HepG2 (cell line): ENCODE measurements around the gene CKB. TPM values are rescaled to one million over a fixed set of nuclear protein-coding genes. Genes with fewer than 3 reads are reported as not detected.
A peak's percentile ranks its signal among the peaks of the same experiment; 100 is the strongest.

Experiments
- AFF4 ChIP-seq: sonication (generic); formaldehyde crosslinking; IDR thresholded peaks from 2 replicates; pipeline ENCODE4 v1.4.0; 2020; ENCODE audit warnings: missing genetic modification reagents
- BRD4 ChIP-seq: sonication (generic); formaldehyde crosslinking; IDR thresholded peaks from 2 replicates; pipeline ENCODE4 v1.4.0; 2020; ENCODE audit warnings: missing genetic modification reagents
- HMGA1 ChIP-seq: sonication (generic); formaldehyde crosslinking; conservative IDR thresholded peaks from 2 replicates; pipeline ENCODE4 v1.4.0; 2020; ENCODE audit warnings: missing genetic modification reagents
- HNF4A ChIP-seq: sonication (generic); formaldehyde crosslinking; IDR thresholded peaks from 2 replicates; pipeline ENCODE4 v1.4.0; 2020; ENCODE audit warnings: missing genetic modification reagents
- IRF2 ChIP-seq: IDR thresholded peaks from 2 replicates; pipeline ENCODE4 v1.6.1; 2018; ENCODE audit warnings: missing genetic modification reagents, missing compliant biosample characterization
- ISX ChIP-seq: sonication (generic); formaldehyde crosslinking; conservative IDR thresholded peaks from 2 replicates; pipeline ENCODE4 v1.5.0; 2020; ENCODE audit warnings: missing genetic modification reagents
- KLF16 ChIP-seq, 2 experiments: sonication (generic) in 1 of 2; formaldehyde crosslinking in 1 of 2; IDR thresholded peaks; 2 replicates each; pipeline versions ENCODE4 v1.6.1 to v1.8.0; 2016 to 2023; ENCODE audit warnings: missing genetic modification reagents in 2 of 2, missing compliant biosample characterization in 1 of 2
- POGK ChIP-seq: sonication (generic); formaldehyde crosslinking; conservative IDR thresholded peaks from 2 replicates; pipeline ENCODE4 v1.8.0; 2022; ENCODE audit warnings: mild to moderate bottlenecking, moderate library complexity, missing genetic modification reagents
- RBAK ChIP-seq: sonication (generic); formaldehyde crosslinking; IDR thresholded peaks from 2 replicates; pipeline ENCODE4 v1.5.1; 2020; ENCODE audit warnings: mild to moderate bottlenecking, missing genetic modification reagents
- RXRB ChIP-seq: IDR thresholded peaks from 2 replicates; pipeline ENCODE4 v1.6.1; 2016; ENCODE audit warnings: borderline replicate concordance, missing genetic modification reagents, missing compliant biosample characterization
- SALL1 ChIP-seq: sonication (generic); formaldehyde crosslinking; IDR thresholded peaks from 2 replicates; pipeline ENCODE4 v1.8.0; 2022; ENCODE audit warnings: mild to moderate bottlenecking, missing genetic modification reagents
- SIN3A ChIP-seq: IDR thresholded peaks from 2 replicates; pipeline ENCODE4 v1.6.1; 2011; ENCODE audit warnings: low read depth, mild to moderate bottlenecking, control low read depth, low read length, borderline replicate concordance
- SMAD1 ChIP-seq: sonication (generic); formaldehyde crosslinking; IDR thresholded peaks from 2 replicates; pipeline ENCODE4 v1.4.0; 2020; ENCODE audit warnings: missing genetic modification reagents, low read depth, mild to moderate bottlenecking, borderline replicate concordance
- SMC3 ChIP-seq: IDR thresholded peaks from 2 replicates; pipeline ENCODE4 v1.6.1; 2011; ENCODE audit warnings: low read length, improper control_type of control experiment
- SNAPC2 ChIP-seq: sonication (generic); formaldehyde crosslinking; IDR thresholded peaks from 2 replicates; pipeline ENCODE4 v1.8.1; 2022; ENCODE audit warnings: mild to moderate bottlenecking, missing genetic modification reagents
- TRIM24 ChIP-seq: sonication (generic); formaldehyde crosslinking; IDR thresholded peaks from 2 replicates; pipeline ENCODE4 v1.8.0; 2022; ENCODE audit warnings: mild to moderate bottlenecking, missing genetic modification reagents
- YEATS2 ChIP-seq: sonication (generic); formaldehyde crosslinking; IDR thresholded peaks from 2 replicates; pipeline ENCODE4 v1.4.0; 2020; ENCODE audit warnings: missing genetic modification reagents, borderline replicate concordance
- ZFP82 ChIP-seq: sonication (generic); formaldehyde crosslinking; IDR thresholded peaks from 2 replicates; pipeline ENCODE4 v1.5.1; 2020; ENCODE audit warnings: mild to moderate bottlenecking, missing genetic modification reagents, borderline replicate concordance
- ZNF274 ChIP-seq: sonication (generic); formaldehyde crosslinking; IDR thresholded peaks from 2 replicates; pipeline ENCODE4 v1.5.1; 2020; ENCODE audit warnings: mild to moderate bottlenecking, missing genetic modification reagents
- ZNF276 ChIP-seq: sonication (generic); formaldehyde crosslinking; IDR thresholded peaks from 2 replicates; pipeline ENCODE4 v1.4.0; 2020; ENCODE audit warnings: mild to moderate bottlenecking, low read depth, missing genetic modification reagents
- ZNF451 ChIP-seq: sonication (generic); formaldehyde crosslinking; IDR thresholded peaks from 2 replicates; pipeline ENCODE4 v1.5.0; 2020; ENCODE audit warnings: mild to moderate bottlenecking, missing genetic modification reagents
- ZNF672 ChIP-seq: sonication (generic); formaldehyde crosslinking; IDR thresholded peaks from 2 replicates; pipeline ENCODE4 v1.8.1; 2022; ENCODE audit warnings: missing genetic modification reagents
- polyA plus RNA-seq, 8 experiments: library from polyadenylated mRNA; depleted of rRNA in 3 of 8; stranded (reverse) in 7 of 8; unstranded in 1 of 8; fragments of >200 nt; fragmentation: Illumina TruSeq in 4 of 8; extraction: Trizol in 4 of 8; gene quantifications; 2 replicates each; pipeline versions ENCODE4 v1.2.1 to v1.2.3, GENCODE V29; 2011 to 2016; ENCODE audit warnings: low read depth in 4 of 8, missing spikeins in 1 of 8, mixed read lengths in 1 of 8; ENCODE audit not compliant: insufficient read depth in 1 of 8
- total RNA-seq, 5 experiments: library from RNA; depleted of rRNA; stranded (reverse); fragments of >200 nt; fragmentation: Illumina TruSeq; extraction: Trizol; gene quantifications; 2 replicates each; pipeline ENCODE4 v1.2.3, GENCODE V29; 2016; ENCODE audit warnings: low read depth in 1 of 5

CKB gene
- total and polyA plus RNA-seq, 2 of the 13 experiments (the other 11 are each of a cell fraction or from before 2014, with no cell fraction given), result 82.3 to 217 TPM

GRCh38 chr14:103526247-103526913 is 3.8 kb upstream of the CKB start (continued):
- TF ChIP-seq AFF4 (CRISPR knock-in tag), result no peak
- TF ChIP-seq SNAPC2 (CRISPR knock-in tag), result no peak
- no peak for TF ChIP-seq IRF2
- TF ChIP-seq SMAD1, result no peak
- TF ChIP-seq ZNF274 (CRISPR knock-in tag), result 0 out of 2 replicates have a peak, but pooled peaks have one; percentile 21
- TF ChIP-seq HMGA1 (CRISPR knock-in tag), result no peak
- no peak for TF ChIP-seq ZNF276 (CRISPR knock-in tag)
- TF ChIP-seq RBAK, result no peak
- TF ChIP-seq SALL1, result peak; percentile 54
- no peak for TF ChIP-seq ISX
- no peak for TF ChIP-seq KLF16 (CRISPR knock-in tag; IDR thresholded peaks at IDR 0.05)
- TF ChIP-seq ZNF672 (CRISPR knock-in tag), result no peak
- no peak for TF ChIP-seq SMC3
- TF ChIP-seq ZNF451 (CRISPR knock-in tag), result 0 out of 2 replicates have a peak, but pooled peaks have one; percentile 55
- TF ChIP-seq RXRB (CRISPR knock-in tag), result peak; percentile 68; the same call in 1 of the 2 replicates
- no peak for TF ChIP-seq BRD4 (CRISPR knock-in tag)
- no peak for TF ChIP-seq POGK
- peak; percentile 45; the same call in 1 of the 2 replicates for TF ChIP-seq HNF4A
- no peak for TF ChIP-seq ZFP82 (CRISPR knock-in tag)
- no peak for TF ChIP-seq TRIM24
- TF ChIP-seq YEATS2 (CRISPR knock-in tag), result no peak
- TF ChIP-seq SIN3A, result peak; percentile 35; the same call in 1 of the 2 replicates
